Heart left ventricle (tissue), 16 donors: ENCODE results near the gene CDK18. TPM values are rescaled to one million over a fixed set of nuclear protein-coding genes. Genes with fewer than 3 reads are reported as not detected.
A peak's percentile ranks its signal among the peaks of the same experiment; 100 is the strongest.

Experiments
- ATAC-seq, 4 donors: fragments of 200-7000 bp; cut with Tn5 transposase; one replicate each; pipeline ENCODE4 v1.9.1; 2020 to 2022; ENCODE audit warnings: moderate library complexity in 4 of 4, mild to moderate bottlenecking in 3 of 4, moderate number of reproducible peaks in 1 of 4
- DNase-seq, 5 donors: peaks; one replicate each; pipeline ENCODE4 v3.0.0-alpha.2; 2020
- H3K27ac ChIP-seq, 12 donors: fragments of 200-600 bp; sonication (generic) in 4 of 12; one replicate each; pipeline versions ENCODE4 v1.5.0 to v1.8.0; 2016 to 2022; ENCODE audit warnings: mild to moderate bottlenecking in 2 of 12
- H3K27me3 ChIP-seq, 9 donors: fragments of 200-600 bp; sonication (generic) in 2 of 9; one replicate each; pipeline versions ENCODE4 v1.5.1 to v1.8.0; 2016 to 2022; ENCODE audit warnings: mild to moderate bottlenecking in 3 of 9
- H3K36me3 ChIP-seq, 9 donors: fragments of 200-600 bp; sonication (generic) in 2 of 9; one replicate each; pipeline versions ENCODE4 v1.5.0 to v1.8.0; 2018 to 2022; ENCODE audit warnings: mild to moderate bottlenecking in 2 of 9
- H3K4me1 ChIP-seq, 12 donors: fragments of 200-600 bp; sonication (generic) in 4 of 12; one replicate each; pipeline versions ENCODE4 v1.5.0 to v1.8.0; 2016 to 2022; ENCODE audit warnings: mild to moderate bottlenecking in 3 of 12
- H3K4me3 ChIP-seq, 12 donors: fragments of 200-600 bp; sonication (generic) in 4 of 12; one replicate each; pipeline versions ENCODE4 v1.5.0 to v1.8.0; 2017 to 2022; ENCODE audit warnings: mild to moderate bottlenecking in 9 of 12, moderate library complexity in 4 of 12
- H3K9me3 ChIP-seq, 12 donors: fragments of 200-600 bp; sonication (generic) in 4 of 12; one replicate each; pipeline versions ENCODE4 v1.5.0 to v1.8.0; 2016 to 2022; ENCODE audit warnings: mild to moderate bottlenecking in 1 of 12
- POLR2A ChIP-seq, 2 donors: fragments of 450-650 bp; IDR thresholded peaks; one replicate each; pipeline ENCODE4 v1.6.1; 2017; ENCODE audit warnings: antibody characterized with exemption in 2 of 2, mild to moderate bottlenecking in 2 of 2, moderate library complexity in 2 of 2
- WGBS, 4 donors: extraction: QIAGEN DNeasy Blood & Tissue Kit in 2 of 4; methylation state at CpG; one replicate each; pipeline versions ENCODE4 v1.1.5 to v1.1.7; 2013 to 2018; 5-methylcytosine and 5-hydroxymethylcytosine counted together
- intact Hi-C, 10 donors: fragments of 100-400 bp; cut with DNase I; formaldehyde crosslinking; loops; one replicate each; pipeline versions ENCODE4 v1.11.1 to v1.14.2; 2022
- polyA plus RNA-seq, 2 donors: library from polyadenylated mRNA; stranded (reverse); fragments of 200-250 nt; gene quantifications; one replicate each; pipeline ENCODE4 v1.2.3, GENCODE V29; 2013
- total RNA-seq, 9 donors: library from RNA; depleted of rRNA in 2 of 9; stranded (reverse); fragments of >200 nt in 2 of 9; fragmentation: NEBNext Ultra II Directional in 3 of 9; extraction: Animal tissue kit (Norgen Biotek cat#: 25700) in 3 of 9; gene quantifications; one replicate each; pipeline versions ENCODE4 v1.1.0 to v1.2.4, GENCODE V29; 2016 to 2023
- TF ChIP-seq, protein P1 (sequence below), 12 donors: fragments of 200-600 bp; sonication (generic) in 4 of 12; IDR thresholded peaks; one replicate each; pipeline versions ENCODE4 v1.5.0 to v1.8.0; 2018 to 2022; ENCODE audit warnings: antibody characterized with exemption in 12 of 12, mild to moderate bottlenecking in 5 of 12
- donor health status: ischemic (EF 13 %, LVEDD 7.1; RV severe dilation, severe dysfunction).
- donor health status: healthy with polysubstance abuse.
- donor health status: DM: no; HTN: yes; CAD: no.
- donor health status: DM: no; HTN: no; CAD: no.
- donor health status: ischemic (EF 25% LVEDD 6.9; RV normal size, moderate dysfunction).
- donor health status: ischemic (EF 25% LVEDD 5.7; RV mildly dilated, moderate dysfunction).
- donor health status: healthy.
- donor health status: DM: yes; HTN: yes; CAD: no.
- donor health status: ischemic (EF 35%, LVEDD 5.7; RV mildly dilated, moderate dysfunction).
- donor health status: nonischemic (EF 11% LVEDD 7.7; RV severe dilation, severe dysfunction).
- donor health status: DM: yes; HTN: yes; CAD: no.
- donor health status: PGD.
- donor health status: ischemic (EF 29% LVEDD 5.4; RV normal size, mild dysfunction).
- donor health status: nonischemic (EF 23%, LVEDD 6.1; RV moderate dilation, normal function).

Gene CDK18
- total and polyA plus RNA-seq, 11 donors, result 62.5 to 198 (median 141) TPM

DNA sequence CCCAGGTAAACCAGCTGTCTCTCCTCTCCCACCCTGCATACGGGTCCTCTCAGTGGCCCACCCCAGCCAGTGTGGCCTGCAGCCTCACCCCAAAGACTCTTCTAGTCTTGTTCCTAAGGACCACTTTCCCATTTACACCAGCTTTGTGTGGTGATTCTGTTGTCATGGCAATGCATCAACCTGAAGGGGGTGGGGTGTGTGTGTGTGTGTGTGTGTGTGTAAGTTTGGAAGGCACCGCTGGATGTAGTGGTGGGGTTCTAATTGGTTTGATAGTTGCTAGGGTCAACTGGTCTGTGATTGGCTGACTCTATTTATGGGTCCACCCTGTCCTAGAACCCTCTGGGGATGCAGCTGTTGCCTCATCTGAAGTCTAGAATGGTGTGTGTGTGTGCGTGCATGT, 4.7 kb upstream of the CDK18 start:
- H3K4me3 ChIP-seq, result no peak overlapping the region
- TF ChIP-seq, protein P1, sequence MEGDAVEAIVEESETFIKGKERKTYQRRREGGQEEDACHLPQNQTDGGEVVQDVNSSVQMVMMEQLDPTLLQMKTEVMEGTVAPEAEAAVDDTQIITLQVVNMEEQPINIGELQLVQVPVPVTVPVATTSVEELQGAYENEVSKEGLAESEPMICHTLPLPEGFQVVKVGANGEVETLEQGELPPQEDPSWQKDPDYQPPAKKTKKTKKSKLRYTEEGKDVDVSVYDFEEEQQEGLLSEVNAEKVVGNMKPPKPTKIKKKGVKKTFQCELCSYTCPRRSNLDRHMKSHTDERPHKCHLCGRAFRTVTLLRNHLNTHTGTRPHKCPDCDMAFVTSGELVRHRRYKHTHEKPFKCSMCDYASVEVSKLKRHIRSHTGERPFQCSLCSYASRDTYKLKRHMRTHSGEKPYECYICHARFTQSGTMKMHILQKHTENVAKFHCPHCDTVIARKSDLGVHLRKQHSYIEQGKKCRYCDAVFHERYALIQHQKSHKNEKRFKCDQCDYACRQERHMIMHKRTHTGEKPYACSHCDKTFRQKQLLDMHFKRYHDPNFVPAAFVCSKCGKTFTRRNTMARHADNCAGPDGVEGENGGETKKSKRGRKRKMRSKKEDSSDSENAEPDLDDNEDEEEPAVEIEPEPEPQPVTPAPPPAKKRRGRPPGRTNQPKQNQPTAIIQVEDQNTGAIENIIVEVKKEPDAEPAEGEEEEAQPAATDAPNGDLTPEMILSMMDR (IDR thresholded peaks at IDR 0.05), result no peak
- no peak for TF ChIP-seq POLR2A (IDR thresholded peaks at IDR 0.05)
- H3K4me1 ChIP-seq, result peaks cover 0 to 44% (median 24%) of the 10 kb centered on the region in 12 donors
- DNase-seq (no peak), ATAC-seq (no peak)
- 59 to 100% (median 71%) methylated on average over 2 to 3 of the region's 3 CpGs for WGBS, 4 donors
- peak overlapping the region in 1 of 12 donors; percentile 46 for H3K27ac ChIP-seq
- no peaks in the 10 kb centered on the region for H3K36me3 ChIP-seq
- no peaks in the 10 kb centered on the region for H3K9me3 ChIP-seq
- intact Hi-C loops, result no loop called here
- H3K27me3 ChIP-seq, result no peaks in the 10 kb centered on the region

DNA sequence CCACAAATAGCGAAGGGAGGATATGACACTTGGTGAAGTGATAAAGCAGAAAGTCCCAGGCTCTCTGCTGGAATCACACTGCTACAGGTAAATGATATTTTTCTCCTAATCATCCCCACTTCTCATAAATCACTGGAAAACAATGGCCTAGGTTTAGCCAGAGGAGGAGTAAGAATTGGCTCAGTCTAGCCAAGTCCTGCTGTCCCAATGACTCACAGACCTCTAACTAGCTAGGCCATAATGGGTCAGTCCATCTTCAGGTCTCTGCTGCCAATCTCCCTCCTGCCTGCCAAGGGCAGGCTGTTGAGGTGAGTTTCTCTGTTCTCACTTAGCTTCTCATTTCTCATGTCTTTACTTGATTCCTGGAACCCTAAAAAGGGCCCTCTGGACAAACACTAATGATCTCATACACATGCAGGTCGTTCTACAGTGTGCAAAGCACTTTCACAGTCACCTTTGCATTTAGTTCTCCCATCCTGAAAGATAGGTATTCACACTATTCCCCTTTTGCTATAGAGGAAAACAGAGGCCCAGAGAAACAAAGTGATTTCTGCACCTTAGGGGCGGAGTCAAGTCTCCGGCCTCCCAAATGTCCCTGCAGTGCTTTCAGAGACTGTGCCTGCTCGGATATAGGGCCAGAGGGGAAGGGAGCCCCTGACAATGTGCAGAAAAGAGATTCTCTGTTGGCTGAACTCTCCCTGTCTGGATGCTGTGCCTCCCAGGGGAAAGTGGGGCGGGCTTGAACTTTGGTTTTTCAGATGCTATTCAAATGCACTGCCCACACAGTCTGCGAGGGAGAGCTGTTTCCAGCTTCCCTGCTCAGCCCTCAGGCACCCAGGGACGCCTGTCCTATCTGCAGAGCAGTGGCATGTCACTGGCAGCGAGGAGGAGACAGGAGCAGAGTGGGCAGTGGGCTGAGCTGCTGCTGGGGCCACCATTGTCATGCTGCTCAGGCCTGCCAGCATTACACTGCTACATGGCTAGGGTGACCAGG, 3.9 kb upstream of the CDK18 start:
- DNase-seq (peak in 3 of 5 donors; percentile 3 to 58 (median 44)), ATAC-seq (peak in 1 of 4 donors; percentile 14)
- WGBS, 4 donors, result 43 to 52% (median 48%) methylated on average over 8 to 9 of the region's 9 CpGs
- H3K9me3 ChIP-seq, result no peaks in the 10 kb centered on the region
- H3K27me3 ChIP-seq, result no peaks in the 10 kb centered on the region
- no peaks in the 10 kb centered on the region for H3K36me3 ChIP-seq
- TF ChIP-seq POLR2A (IDR thresholded peaks at IDR 0.05), result no peak
- TF ChIP-seq, protein P1 (IDR thresholded peaks at IDR 0.05), result no peak
- H3K4me3 ChIP-seq, result no peak overlapping the region
- peak overlapping the region in 7 of 12 donors; percentile 10 to 64 (median 34) for H3K27ac ChIP-seq
- intact Hi-C loops, result no loop called here
- H3K4me1 ChIP-seq, result peaks cover 0 to 45% (median 26%) of the 10 kb centered on the region in 12 donors

DNA sequence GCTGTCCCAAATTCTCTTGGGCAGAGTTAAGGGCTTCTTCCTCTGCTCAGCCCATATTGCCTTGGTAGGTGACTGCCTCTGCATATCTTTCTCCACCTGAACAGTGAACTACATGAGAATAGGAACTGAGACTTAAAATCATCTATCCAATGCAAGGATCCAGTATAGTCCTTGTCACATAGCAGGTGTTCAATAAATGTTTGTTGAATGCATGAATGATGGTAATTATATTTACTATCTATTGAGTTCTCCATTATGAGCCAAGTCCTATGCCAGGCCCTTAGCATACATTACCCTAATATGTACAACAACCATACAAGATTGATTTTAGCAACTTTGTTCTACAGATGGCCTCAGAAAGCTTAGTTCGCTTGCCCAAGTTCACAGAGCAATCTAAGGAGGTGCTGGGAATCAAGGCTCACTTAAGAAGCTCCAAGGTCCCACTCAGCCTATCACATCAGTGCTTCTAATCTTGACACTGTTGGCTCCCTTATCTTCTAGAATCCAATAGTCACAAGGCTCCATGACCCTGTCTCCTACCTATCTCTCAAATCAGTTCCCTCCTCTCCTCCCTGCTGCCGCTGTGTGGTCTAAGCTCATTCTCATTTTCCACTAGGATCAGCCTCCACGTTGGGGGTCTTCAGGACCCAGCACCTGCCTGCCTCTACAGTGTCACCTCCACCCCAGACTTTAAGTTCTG, 2.2 kb upstream of the CDK18 start:
- ATAC-seq (no peak), DNase-seq (no peak)
- intact Hi-C loops, result no loop called here
- 90 to 96% (median 92%) methylated on average over 3 of the region's 3 CpGs for WGBS, 4 donors
- Histone ChIP-seq H3K9me3 (no peaks in the 10 kb centered on the region), H3K36me3 (no peaks in the 10 kb centered on the region), H3K27me3 (no peaks in the 10 kb centered on the region), H3K27ac (no peak overlapping the region), H3K4me3 (no peak overlapping the region), H3K4me1 (peaks cover 0 to 51% (median 29%) of the 10 kb centered on the region in 12 donors)
- TF ChIP-seq POLR2A (IDR thresholded peaks at IDR 0.05), result no peak
- TF ChIP-seq, protein P1 (IDR thresholded peaks at IDR 0.05), result no peak

DNA sequence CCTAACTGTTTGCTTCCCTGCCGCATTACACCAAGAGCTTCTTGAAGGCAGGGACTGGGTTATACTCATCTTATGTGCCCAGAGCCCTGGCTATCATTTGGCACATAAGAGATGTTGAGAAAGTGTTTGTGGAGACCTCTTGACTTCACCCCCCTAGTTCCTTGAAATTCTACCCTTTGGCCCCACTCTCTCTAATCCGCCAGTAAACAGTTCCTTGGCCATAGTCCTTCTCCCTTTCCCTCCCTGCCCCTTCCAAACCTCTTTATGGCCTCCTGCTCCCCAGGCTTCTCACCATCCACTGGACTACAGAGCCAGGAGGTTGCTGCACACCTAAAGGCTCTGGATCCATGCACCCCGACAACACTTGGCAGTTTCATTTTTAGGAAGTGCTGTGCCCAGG, 1.5 kb upstream of the CDK18 start:
- intact Hi-C loops, result no loop called here
- DNase-seq, result no peak
- Histone ChIP-seq H3K27ac (no peak overlapping the region), H3K36me3 (no peaks in the 10 kb centered on the region), H3K4me3 (no peak overlapping the region), H3K27me3 (no peaks in the 10 kb centered on the region), H3K4me1 (peaks cover 0 to 50% (median 30%) of the 10 kb centered on the region in 12 donors), H3K9me3 (no peaks in the 10 kb centered on the region)
- no peak for TF ChIP-seq POLR2A (IDR thresholded peaks at IDR 0.05)
- TF ChIP-seq, protein P1 (IDR thresholded peaks at IDR 0.05), result no peak
- ATAC-seq, result no peak
- 73 to 79% (median 75%) methylated on average over 3 of the region's 3 CpGs for WGBS, 4 donors
